Tibial artery (tissue), 4 donors: ENCODE results near the gene DIABLO.

Experiments used
- DNase-seq, 2 donors: peaks; one replicate each; pipeline ENCODE4 v3.0.0-alpha.2; 2019
- H3K27ac ChIP-seq, 2 donors: fragments of 200-600 bp; sonication (generic) in 1 of 2; 1 replicate in 1 of 2; 2 replicates in 1 of 2; pipeline ENCODE4 v1.5.1; 2018 to 2019; ENCODE audit warnings: mild to moderate bottlenecking in 1 of 2
- H3K27me3 ChIP-seq, 2 donors: fragments of 200-600 bp; sonication (generic) in 1 of 2; one replicate each; pipeline versions ENCODE4 v1.5.1 to v1.6.0; 2016 to 2019
- H3K36me3 ChIP-seq, 3 donors: fragments of 200-600 bp; sonication (generic) in 2 of 3; one replicate each; pipeline ENCODE4 v1.5.1; 2016 to 2019; ENCODE audit warnings: mild to moderate bottlenecking in 2 of 3
- H3K4me1 ChIP-seq, 4 donors: fragments of 200-600 bp; sonication (generic) in 2 of 4; 1 replicate in 3 of 4; 2 replicates in 1 of 4; pipeline ENCODE4 v1.5.1; 2016 to 2019
- H3K4me3 ChIP-seq, 2 donors: fragments of 200-600 bp; sonication (generic) in 1 of 2; 1 replicate in 1 of 2; 2 replicates in 1 of 2; pipeline ENCODE4 v1.5.1; 2018 to 2019; ENCODE audit warnings: mild to moderate bottlenecking in 2 of 2
- H3K9me3 ChIP-seq, 3 donors: fragments of 200-600 bp; sonication (generic) in 1 of 3; one replicate each; pipeline ENCODE4 v1.5.1; 2016 to 2019
- CTCF ChIP-seq, 2 experiments: fragments of 200-600 bp in 1 of 2; fragments of 450-650 bp in 1 of 2; IDR thresholded peaks; one replicate each; pipeline ENCODE4 v1.5.1; 2017 to 2019; ENCODE audit warnings: antibody characterized with exemption in 2 of 2, mild to moderate bottlenecking in 1 of 2, moderate library complexity in 1 of 2
- intact Hi-C: fragments of 100-400 bp; cut with DNase I; formaldehyde crosslinking; loops from one replicate; pipeline ENCODE4 v1.15.0; 2023; ENCODE audit warnings: low total_unique reads

Gene DIABLO

DNA sequence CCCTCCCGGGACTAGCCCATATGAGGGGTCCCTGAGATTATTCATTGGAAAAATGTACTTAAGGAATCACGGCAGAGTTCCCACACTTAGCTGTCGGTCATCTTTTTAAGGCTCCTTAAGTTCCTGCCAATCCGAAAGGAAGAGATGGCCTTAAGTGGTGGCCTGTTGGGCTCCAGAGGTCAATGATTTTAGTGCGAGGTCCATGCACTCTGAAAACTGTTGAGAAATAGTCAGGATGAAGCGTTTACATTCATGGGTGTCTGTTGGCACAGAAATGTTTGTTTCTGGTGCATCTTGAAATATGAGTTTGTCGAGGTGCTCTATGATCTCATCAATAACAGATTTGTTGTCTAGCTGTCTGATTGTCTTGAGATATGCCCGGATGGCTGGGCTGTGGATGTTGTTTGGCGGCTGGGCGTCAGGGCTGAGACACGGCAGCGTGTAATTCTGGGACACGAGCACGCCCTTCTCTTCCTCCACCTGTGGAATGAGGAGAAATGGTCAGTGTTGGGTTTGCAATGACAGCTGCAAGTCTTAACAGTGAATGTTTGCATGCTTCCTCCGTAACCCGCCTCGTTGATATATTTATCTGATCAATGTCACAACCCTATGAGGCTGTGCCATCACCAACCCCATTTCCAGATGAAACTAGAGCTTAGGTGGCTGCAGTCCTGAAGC is 53.5 kb downstream of the DIABLO start:
- TF ChIP-seq CTCF (IDR thresholded peaks at IDR 0.05), result no peak
- intact Hi-C loops, result no loop called here
- DNase-seq, result no peak
- H3K4me3 ChIP-seq, result no peak overlapping the region
- H3K4me1 ChIP-seq, result no peaks in the 10 kb centered on the region
- peaks cover 0 to 24% of the 10 kb centered on the region in 2 donors for H3K27me3 ChIP-seq
- H3K9me3 ChIP-seq, result no peaks in the 10 kb centered on the region
- no peaks in the 10 kb centered on the region for H3K36me3 ChIP-seq
- H3K27ac ChIP-seq, result no peak overlapping the region

GRCh38 chr12:122171399-122171798 is 54.5 kb downstream of the DIABLO start:
- no peak overlapping the region for H3K27ac ChIP-seq
- no peak overlapping the region for H3K4me3 ChIP-seq
- DNase-seq, result no peak
- TF ChIP-seq CTCF (IDR thresholded peaks at IDR 0.05), result no peak
- H3K4me1 ChIP-seq, result no peaks in the 10 kb centered on the region
- intact Hi-C loops, result no loop called here
- H3K9me3 ChIP-seq, result no peaks in the 10 kb centered on the region
- H3K36me3 ChIP-seq, result no peaks in the 10 kb centered on the region
- peaks cover 0 to 24% of the 10 kb centered on the region in 2 donors for H3K27me3 ChIP-seq

- Histone ChIP-seq H3K9me3 (no peaks in the 10 kb centered on the region), H3K4me1 (no peaks in the 10 kb centered on the region), H3K4me3 (no peak overlapping the region), H3K27ac (no peak overlapping the region), H3K36me3 (no peaks in the 10 kb centered on the region), H3K27me3 (peaks cover 0 to 27% of the 10 kb centered on the region in 2 donors)
- intact Hi-C loops, result no loop called here
- DNase-seq, result no peak
- TF ChIP-seq CTCF (IDR thresholded peaks at IDR 0.05), result no peak
Measured at GRCh38 chr12:122168492-122168891, 57.4 kb downstream of the DIABLO start.

- Histone ChIP-seq H3K27ac (no peak overlapping the region), H3K4me1 (no peaks in the 10 kb centered on the region), H3K27me3 (peaks cover 0 to 27% of the 10 kb centered on the region in 2 donors), H3K9me3 (no peaks in the 10 kb centered on the region), H3K4me3 (no peak overlapping the region), H3K36me3 (no peaks in the 10 kb centered on the region)
- intact Hi-C loops, result no loop called here
- no peak for TF ChIP-seq CTCF (IDR thresholded peaks at IDR 0.05)
- no peak for DNase-seq
Measured at GRCh38 chr12:122167356-122167925, 58.4 kb downstream of the DIABLO start.

GRCh38 chr12:122166422-122167349 is 59.2 kb downstream of the DIABLO start:
- H3K9me3 ChIP-seq, result no peaks in the 10 kb centered on the region
- no peak for DNase-seq
- no peak for TF ChIP-seq CTCF (IDR thresholded peaks at IDR 0.05)
- intact Hi-C loops, result no loop called here
- no peak overlapping the region for H3K4me3 ChIP-seq
- peaks cover 0 to 24% of the 10 kb centered on the region in 2 donors for H3K27me3 ChIP-seq
- H3K36me3 ChIP-seq, result no peaks in the 10 kb centered on the region
- no peak overlapping the region for H3K27ac ChIP-seq
- no peaks in the 10 kb centered on the region for H3K4me1 ChIP-seq
